ENCODE data around the gene PAX5.

DNA sequence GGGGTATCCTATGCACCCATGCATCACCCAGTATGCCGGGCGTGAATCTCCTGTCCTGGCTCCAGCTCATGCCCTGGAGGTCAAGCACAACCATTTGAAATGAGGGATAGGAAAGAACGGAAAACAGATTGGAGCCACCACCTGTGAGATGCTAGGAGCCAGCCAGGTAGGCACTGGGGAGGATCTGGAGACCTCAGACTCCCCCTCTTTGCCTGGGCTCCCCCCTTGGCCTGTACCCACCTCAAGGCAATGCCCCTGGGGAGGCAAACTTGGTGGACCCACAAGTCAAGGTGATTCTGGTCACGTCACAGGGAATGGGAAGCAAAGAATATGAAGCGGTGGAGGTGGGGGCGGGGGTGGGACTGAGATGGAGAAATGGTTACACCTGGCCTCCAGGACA, 92.6 kb downstream of the PAX5 start:
- TF ChIP-seq FOXA1 (IDR thresholded peaks at IDR 0.05) (no peak), CTBP1 (IDR thresholded peaks at IDR 0.05; ENCODE audit: borderline replicate concordance) (no peak), BHLHE40 (IDR thresholded peaks at IDR 0.05; ENCODE audit: borderline replicate concordance) (no peak), SP1 (IDR thresholded peaks at IDR 0.05) (no peak), FOXM1 (IDR thresholded peaks at IDR 0.05; ENCODE audit: borderline replicate concordance) (no peak), SUZ12 (IDR thresholded peaks at IDR 0.05) (no peak), NFRKB (IDR thresholded peaks at IDR 0.05) (no peak), LEF1 (IDR thresholded peaks at IDR 0.05; ENCODE audit: borderline replicate concordance) (no peak)
